WTC11 (cell line): ENCODE data around the gene NNMT. TPM values are rescaled to one million over a fixed set of nuclear protein-coding genes. Genes with fewer than 3 reads are reported as not detected.

Experiments used
- ATAC-seq: fragments of 200-7000 bp; cut with Tn5 transposase; 2 replicates; pipeline ENCODE4 v1.10.0; 2021; ENCODE audit warnings: mild to moderate bottlenecking, moderate library complexity
- CTCF ChIA-PET: fragments of 300-600 bp; sonication (Branson Sonifier 250); formaldehyde crosslinking; loops from one replicate; lab custom pipeline; 2021; ENCODE audit warnings: antibody characterized with exemption; lab: Charles Lee
- POLR2A ChIA-PET: fragments of 350-600 bp; sonication (Branson Sonifier 250); formaldehyde crosslinking; loops from one replicate; lab custom pipeline; 2021; ENCODE audit warnings: antibody characterized with exemption; lab: Charles Lee
- DNase-seq: peaks from one replicate; pipeline ENCODE4 v3.0.0; 2021; ENCODE audit warnings: low spot score
- H3K27ac Mint-ChIP-seq: 2 replicates; pipeline ENCODE4 v1.8.0; 2021; ENCODE audit warnings: mixed read lengths
- H3K27me3 Mint-ChIP-seq: 2 replicates; pipeline ENCODE4 v1.8.0; 2021; ENCODE audit warnings: low read depth, mild to moderate bottlenecking, moderate library complexity, mixed read lengths
- H3K36me3 Mint-ChIP-seq: 2 replicates; pipeline ENCODE4 v1.8.0; 2021; ENCODE audit warnings: mixed read lengths
- H3K4me1 Mint-ChIP-seq: 2 replicates; pipeline ENCODE4 v1.8.0; 2022; ENCODE audit warnings: mixed read lengths
- H3K4me3 Mint-ChIP-seq: 2 replicates; pipeline ENCODE4 v1.8.0; 2021; ENCODE audit warnings: mild to moderate bottlenecking, moderate library complexity, mixed read lengths
- H3K9me3 Mint-ChIP-seq: 2 replicates; pipeline ENCODE4 v1.8.0; 2021; ENCODE audit warnings: mixed read lengths
- ESRRA ChIP-seq: sonication (generic); formaldehyde crosslinking; IDR thresholded peaks from 2 replicates; pipeline ENCODE4 v1.8.1; 2022; ENCODE audit warnings: mild to moderate bottlenecking, missing genetic modification reagents, borderline replicate concordance
- HMGA2 ChIP-seq: fragments of 250-450 bp; sonication (Bioruptor Pico); IDR thresholded peaks from 2 replicates; pipeline ENCODE4 v1.4.0; 2021; ENCODE audit warnings: mild to moderate bottlenecking, moderate library complexity
- MYBL2 ChIP-seq: sonication (generic); formaldehyde crosslinking; IDR thresholded peaks from 2 replicates; pipeline ENCODE4 v1.8.1; 2023; ENCODE audit warnings: mild to moderate bottlenecking, moderate library complexity, missing genetic modification reagents
- NFE2L1 ChIP-seq: sonication (generic); formaldehyde crosslinking; IDR thresholded peaks from 2 replicates; pipeline ENCODE4 v1.8.1; 2023; ENCODE audit warnings: missing genetic modification reagents
- RELA ChIP-seq: sonication (generic); formaldehyde crosslinking; IDR thresholded peaks from 2 replicates; pipeline ENCODE4 v1.8.1; 2022; ENCODE audit warnings: missing genetic modification reagents, mild to moderate bottlenecking, borderline replicate concordance
- SP1 ChIP-seq: sonication (generic); formaldehyde crosslinking; conservative IDR thresholded peaks from 2 replicates; pipeline ENCODE4 v1.8.1; 2022; ENCODE audit warnings: missing genetic modification reagents
- TEAD1 ChIP-seq: sonication (generic); formaldehyde crosslinking; IDR thresholded peaks from 2 replicates; pipeline ENCODE4 v1.8.0; 2022; ENCODE audit warnings: mild to moderate bottlenecking, missing genetic modification reagents
- ZBTB21 ChIP-seq: sonication (generic); formaldehyde crosslinking; IDR thresholded peaks from 2 replicates; pipeline ENCODE4 v1.8.1; 2023; ENCODE audit warnings: mild to moderate bottlenecking, missing genetic modification reagents, borderline replicate concordance
- ZNF232 ChIP-seq: sonication (generic); formaldehyde crosslinking; IDR thresholded peaks from 2 replicates; pipeline ENCODE4 v1.8.0; 2022; ENCODE audit warnings: mild to moderate bottlenecking, missing genetic modification reagents
- ZNF423 ChIP-seq: fragments of 250-450 bp; sonication (Bioruptor Pico); IDR thresholded peaks from 2 replicates; pipeline ENCODE4 v2.1.2; 2022; ENCODE audit warnings: mild to moderate bottlenecking, moderate library complexity
- total RNA-seq: library from RNA; stranded (reverse); gene quantifications from 3 replicates; pipeline ENCODE4 v1.2.3, GENCODE V29; 2021
- TF ChIP-seq, protein P1 (sequence below): sonication (generic); formaldehyde crosslinking; IDR thresholded peaks from 2 replicates; pipeline ENCODE4 v1.8.1; 2023; ENCODE audit warnings: mild to moderate bottlenecking, missing genetic modification reagents, borderline replicate concordance
- TF ChIP-seq, protein P2 (sequence below): sonication (generic); formaldehyde crosslinking; conservative IDR thresholded peaks from 2 replicates; pipeline ENCODE4 v1.8.1; 2023; ENCODE audit warnings: mild to moderate bottlenecking, low read depth, missing genetic modification reagents, moderate library complexity
- TF ChIP-seq, protein P3 (sequence below): fragments of 250-450 bp; sonication (Bioruptor Pico); IDR thresholded peaks from 2 replicates; pipeline ENCODE4 v1.9.0; 2021; ENCODE audit warnings: mild to moderate bottlenecking
- TF ChIP-seq, protein P4 (sequence below): sonication (generic); formaldehyde crosslinking; IDR thresholded peaks from 2 replicates; pipeline ENCODE4 v1.8.0; 2022; ENCODE audit warnings: mild to moderate bottlenecking, missing genetic modification reagents
- TF ChIP-seq, protein P5 (sequence below): sonication (generic); formaldehyde crosslinking; IDR thresholded peaks from 2 replicates; pipeline ENCODE4 v1.8.1; 2023; ENCODE audit warnings: mild to moderate bottlenecking, missing genetic modification reagents, moderate library complexity
- TF ChIP-seq, protein P6 (sequence below): sonication (generic); formaldehyde crosslinking; IDR thresholded peaks from 2 replicates; pipeline ENCODE4 v1.8.0; 2022; ENCODE audit warnings: mild to moderate bottlenecking, missing genetic modification reagents
- TF ChIP-seq, protein P7 (sequence below): sonication (generic); formaldehyde crosslinking; IDR thresholded peaks from 2 replicates; pipeline ENCODE4 v1.8.1; 2022; ENCODE audit warnings: mild to moderate bottlenecking, missing genetic modification reagents, moderate library complexity, borderline replicate concordance

NNMT gene
- total RNA-seq, 1 experiment from 2014 or later = 0.50 TPM

DNA sequence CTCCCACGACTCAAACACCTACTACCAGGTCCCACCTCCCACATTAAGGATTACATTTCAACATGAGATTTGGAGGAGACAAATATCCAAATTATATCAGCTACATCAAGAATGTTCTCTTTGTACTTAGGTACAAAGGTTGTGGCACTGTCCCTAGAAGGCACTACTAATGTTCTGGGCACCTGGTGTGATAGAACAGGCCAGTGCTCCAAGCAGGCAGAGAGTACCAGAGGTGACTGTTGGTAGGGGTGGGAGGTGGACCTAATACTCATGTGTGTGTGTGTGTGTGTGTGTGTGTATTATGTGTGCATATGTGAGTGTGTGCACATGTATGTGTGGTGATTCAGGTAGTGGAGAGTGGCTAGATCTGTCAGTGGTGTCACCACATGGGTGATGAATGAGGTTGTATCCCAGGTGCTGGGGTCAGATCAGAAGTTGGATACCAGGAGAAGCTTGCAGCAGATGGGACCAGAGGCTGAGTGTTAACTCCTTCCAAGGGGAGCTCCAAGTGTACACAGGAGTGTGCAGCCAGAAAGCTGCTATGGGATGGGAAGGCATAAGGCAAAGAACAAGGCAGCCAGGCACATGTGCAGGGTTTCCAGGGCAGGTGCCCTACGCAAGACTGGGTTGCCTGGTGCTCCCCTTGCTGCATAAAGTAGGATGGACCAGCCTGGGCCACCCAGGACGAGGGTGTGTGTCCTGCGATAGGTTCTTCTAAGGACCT is 17.7 kb upstream of the NNMT start (continued):
- TF ChIP-seq, protein P1, sequence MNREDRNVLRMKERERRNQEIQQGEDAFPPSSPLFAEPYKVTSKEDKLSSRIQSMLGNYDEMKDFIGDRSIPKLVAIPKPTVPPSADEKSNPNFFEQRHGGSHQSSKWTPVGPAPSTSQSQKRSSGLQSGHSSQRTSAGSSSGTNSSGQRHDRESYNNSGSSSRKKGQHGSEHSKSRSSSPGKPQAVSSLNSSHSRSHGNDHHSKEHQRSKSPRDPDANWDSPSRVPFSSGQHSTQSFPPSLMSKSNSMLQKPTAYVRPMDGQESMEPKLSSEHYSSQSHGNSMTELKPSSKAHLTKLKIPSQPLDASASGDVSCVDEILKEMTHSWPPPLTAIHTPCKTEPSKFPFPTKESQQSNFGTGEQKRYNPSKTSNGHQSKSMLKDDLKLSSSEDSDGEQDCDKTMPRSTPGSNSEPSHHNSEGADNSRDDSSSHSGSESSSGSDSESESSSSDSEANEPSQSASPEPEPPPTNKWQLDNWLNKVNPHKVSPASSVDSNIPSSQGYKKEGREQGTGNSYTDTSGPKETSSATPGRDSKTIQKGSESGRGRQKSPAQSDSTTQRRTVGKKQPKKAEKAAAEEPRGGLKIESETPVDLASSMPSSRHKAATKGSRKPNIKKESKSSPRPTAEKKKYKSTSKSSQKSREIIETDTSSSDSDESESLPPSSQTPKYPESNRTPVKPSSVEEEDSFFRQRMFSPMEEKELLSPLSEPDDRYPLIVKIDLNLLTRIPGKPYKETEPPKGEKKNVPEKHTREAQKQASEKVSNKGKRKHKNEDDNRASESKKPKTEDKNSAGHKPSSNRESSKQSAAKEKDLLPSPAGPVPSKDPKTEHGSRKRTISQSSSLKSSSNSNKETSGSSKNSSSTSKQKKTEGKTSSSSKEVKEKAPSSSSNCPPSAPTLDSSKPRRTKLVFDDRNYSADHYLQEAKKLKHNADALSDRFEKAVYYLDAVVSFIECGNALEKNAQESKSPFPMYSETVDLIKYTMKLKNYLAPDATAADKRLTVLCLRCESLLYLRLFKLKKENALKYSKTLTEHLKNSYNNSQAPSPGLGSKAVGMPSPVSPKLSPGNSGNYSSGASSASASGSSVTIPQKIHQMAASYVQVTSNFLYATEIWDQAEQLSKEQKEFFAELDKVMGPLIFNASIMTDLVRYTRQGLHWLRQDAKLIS (CRISPR knock-in tag) = no peak
- TF ChIP-seq, protein P2, sequence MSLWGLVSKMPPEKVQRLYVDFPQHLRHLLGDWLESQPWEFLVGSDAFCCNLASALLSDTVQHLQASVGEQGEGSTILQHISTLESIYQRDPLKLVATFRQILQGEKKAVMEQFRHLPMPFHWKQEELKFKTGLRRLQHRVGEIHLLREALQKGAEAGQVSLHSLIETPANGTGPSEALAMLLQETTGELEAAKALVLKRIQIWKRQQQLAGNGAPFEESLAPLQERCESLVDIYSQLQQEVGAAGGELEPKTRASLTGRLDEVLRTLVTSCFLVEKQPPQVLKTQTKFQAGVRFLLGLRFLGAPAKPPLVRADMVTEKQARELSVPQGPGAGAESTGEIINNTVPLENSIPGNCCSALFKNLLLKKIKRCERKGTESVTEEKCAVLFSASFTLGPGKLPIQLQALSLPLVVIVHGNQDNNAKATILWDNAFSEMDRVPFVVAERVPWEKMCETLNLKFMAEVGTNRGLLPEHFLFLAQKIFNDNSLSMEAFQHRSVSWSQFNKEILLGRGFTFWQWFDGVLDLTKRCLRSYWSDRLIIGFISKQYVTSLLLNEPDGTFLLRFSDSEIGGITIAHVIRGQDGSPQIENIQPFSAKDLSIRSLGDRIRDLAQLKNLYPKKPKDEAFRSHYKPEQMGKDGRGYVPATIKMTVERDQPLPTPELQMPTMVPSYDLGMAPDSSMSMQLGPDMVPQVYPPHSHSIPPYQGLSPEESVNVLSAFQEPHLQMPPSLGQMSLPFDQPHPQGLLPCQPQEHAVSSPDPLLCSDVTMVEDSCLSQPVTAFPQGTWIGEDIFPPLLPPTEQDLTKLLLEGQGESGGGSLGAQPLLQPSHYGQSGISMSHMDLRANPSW (CRISPR knock-in tag) = no peak

DNA sequence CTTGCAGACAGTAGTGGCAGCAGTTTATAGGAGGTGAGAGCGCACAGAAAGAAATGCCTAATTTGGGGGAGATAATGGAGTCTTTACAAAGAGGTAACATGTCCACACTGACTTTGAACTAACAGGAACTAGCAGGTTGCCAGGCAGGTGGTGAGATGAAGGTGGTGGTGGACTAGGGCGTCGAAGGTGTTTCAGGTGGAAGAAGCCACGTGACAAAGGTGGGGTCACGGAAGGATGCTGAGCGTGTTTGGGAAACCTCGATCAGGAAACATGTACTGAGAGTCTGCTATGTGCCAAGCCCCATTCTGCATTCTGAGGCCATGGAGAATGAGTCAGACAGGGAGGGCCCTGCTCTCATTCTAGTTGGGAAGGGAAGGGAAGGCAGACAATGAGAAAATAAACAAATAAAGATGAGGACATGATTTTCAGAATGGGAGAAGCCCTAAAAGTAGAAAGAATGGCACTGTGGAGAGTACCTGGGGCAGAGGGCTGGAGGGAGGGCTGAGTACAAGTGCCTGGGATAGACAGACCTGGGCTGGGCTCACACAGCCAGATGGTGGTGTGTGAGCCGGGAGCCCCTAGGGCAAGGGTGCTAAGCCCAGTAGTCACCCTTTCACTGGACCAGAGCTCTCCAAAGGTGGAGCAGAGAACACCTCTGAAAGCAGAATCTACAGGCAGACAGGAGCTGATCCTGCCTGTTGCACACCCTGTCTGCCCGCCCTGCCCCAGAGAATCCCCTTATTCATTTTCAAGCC is 16.2 kb upstream of the NNMT start:
- ChIA-PET CTCF (interaction anchor here (1.1 to 2.4 kb wide), 6 partner anchors 9 to 459 kb away, joined by 3 to 12 read pairs (median 6); no protein-coding TSS in a partner anchor), POLR2A (interaction anchor here (0.9 kb wide), 1 partner anchor 61 kb away, joined by 3 read pairs; no protein-coding TSS in a partner anchor)
- H3K9me3 Mint-ChIP-seq = peaks cover 4% of the 10 kb centered on the region; the same call in 1 of the 2 replicates
- DNase-seq (no peak), ATAC-seq (no peak; the same call in 1 of the 2 replicates)
- no peak overlapping the region for H3K27ac Mint-ChIP-seq
- peaks cover 5% of the 10 kb centered on the region; the same call in 1 of the 2 replicates for H3K4me1 Mint-ChIP-seq
- no peaks in the 10 kb centered on the region for H3K36me3 Mint-ChIP-seq
- TF ChIP-seq, protein P3, sequence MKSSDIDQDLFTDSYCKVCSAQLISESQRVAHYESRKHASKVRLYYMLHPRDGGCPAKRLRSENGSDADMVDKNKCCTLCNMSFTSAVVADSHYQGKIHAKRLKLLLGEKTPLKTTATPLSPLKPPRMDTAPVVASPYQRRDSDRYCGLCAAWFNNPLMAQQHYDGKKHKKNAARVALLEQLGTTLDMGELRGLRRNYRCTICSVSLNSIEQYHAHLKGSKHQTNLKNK (CRISPR knock-in tag) = no peak
- TF ChIP-seq ZNF232 = no peak
- no peak for TF ChIP-seq TEAD1 (CRISPR knock-in tag)
- no peaks in the 10 kb centered on the region; the same call in 1 of the 2 replicates for H3K27me3 Mint-ChIP-seq
- no peak overlapping the region for H3K4me3 Mint-ChIP-seq

DNA sequence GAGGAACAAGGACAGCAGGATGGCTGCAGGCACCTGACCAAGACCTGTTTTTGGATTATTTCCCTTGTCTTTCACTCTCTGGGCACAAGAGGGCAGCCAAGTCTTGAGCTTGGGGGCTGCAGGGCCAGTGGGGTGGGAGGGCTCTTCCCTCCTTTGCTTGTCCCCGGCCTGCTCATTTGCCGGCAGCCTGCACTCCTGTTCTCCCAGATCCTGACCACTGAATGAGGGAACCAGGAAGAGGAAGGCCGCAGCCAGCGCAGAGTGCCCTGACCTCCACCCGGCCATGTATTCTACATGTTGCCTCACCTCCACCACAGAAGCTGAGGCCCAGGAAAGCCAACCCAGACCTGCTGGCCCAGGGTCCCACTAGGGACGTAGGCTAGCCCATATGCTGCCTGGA is 15.5 kb upstream of the NNMT start:
- Mint-ChIP-seq H3K9me3 (peaks cover 4% of the 10 kb centered on the region; the same call in 1 of the 2 replicates), H3K27me3 (no peaks in the 10 kb centered on the region; the same call in 1 of the 2 replicates), H3K4me3 (no peak overlapping the region), H3K36me3 (no peaks in the 10 kb centered on the region), H3K4me1 (peaks cover 9% of the 10 kb centered on the region; the same call in 1 of the 2 replicates), H3K27ac (no peak overlapping the region)
- CTCF ChIA-PET = interaction anchor here (0.5 to 2.4 kb wide), 15 partner anchors 9 to 458 kb away, joined by 3 to 12 read pairs (median 4); no protein-coding TSS in a partner anchor
- DNase-seq (peak; percentile 77), ATAC-seq (peak; percentile 98)
- POLR2A ChIA-PET = interaction anchor here (0.6 to 0.9 kb wide), 2 partner anchors 10 to 61 kb away, joined by 3 read pairs; no protein-coding TSS in a partner anchor
- TF ChIP-seq, protein P4, sequence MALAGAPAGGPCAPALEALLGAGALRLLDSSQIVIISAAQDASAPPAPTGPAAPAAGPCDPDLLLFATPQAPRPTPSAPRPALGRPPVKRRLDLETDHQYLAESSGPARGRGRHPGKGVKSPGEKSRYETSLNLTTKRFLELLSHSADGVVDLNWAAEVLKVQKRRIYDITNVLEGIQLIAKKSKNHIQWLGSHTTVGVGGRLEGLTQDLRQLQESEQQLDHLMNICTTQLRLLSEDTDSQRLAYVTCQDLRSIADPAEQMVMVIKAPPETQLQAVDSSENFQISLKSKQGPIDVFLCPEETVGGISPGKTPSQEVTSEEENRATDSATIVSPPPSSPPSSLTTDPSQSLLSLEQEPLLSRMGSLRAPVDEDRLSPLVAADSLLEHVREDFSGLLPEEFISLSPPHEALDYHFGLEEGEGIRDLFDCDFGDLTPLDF (CRISPR knock-in tag) = no peak
- TF ChIP-seq ZBTB21 (CRISPR knock-in tag) (no peak), HMGA2 (CRISPR knock-in tag) (no peak), MYBL2 (CRISPR knock-in tag) (no peak), ZNF423 (no peak), ESRRA (no peak), RELA (CRISPR knock-in tag) (no peak), NFE2L1 (CRISPR knock-in tag) (no peak), SP1 (CRISPR knock-in tag) (no peak)
- TF ChIP-seq, protein P5, sequence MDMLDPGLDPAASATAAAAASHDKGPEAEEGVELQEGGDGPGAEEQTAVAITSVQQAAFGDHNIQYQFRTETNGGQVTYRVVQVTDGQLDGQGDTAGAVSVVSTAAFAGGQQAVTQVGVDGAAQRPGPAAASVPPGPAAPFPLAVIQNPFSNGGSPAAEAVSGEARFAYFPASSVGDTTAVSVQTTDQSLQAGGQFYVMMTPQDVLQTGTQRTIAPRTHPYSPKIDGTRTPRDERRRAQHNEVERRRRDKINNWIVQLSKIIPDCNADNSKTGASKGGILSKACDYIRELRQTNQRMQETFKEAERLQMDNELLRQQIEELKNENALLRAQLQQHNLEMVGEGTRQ (CRISPR knock-in tag) = peak; percentile 37; the same call in 1 of the 2 replicates
- TF ChIP-seq, protein P6, sequence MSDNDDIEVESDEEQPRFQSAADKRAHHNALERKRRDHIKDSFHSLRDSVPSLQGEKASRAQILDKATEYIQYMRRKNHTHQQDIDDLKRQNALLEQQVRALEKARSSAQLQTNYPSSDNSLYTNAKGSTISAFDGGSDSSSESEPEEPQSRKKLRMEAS (CRISPR knock-in tag) = peak; percentile 46; the same call in 1 of the 2 replicates
- TF ChIP-seq, protein P7, sequence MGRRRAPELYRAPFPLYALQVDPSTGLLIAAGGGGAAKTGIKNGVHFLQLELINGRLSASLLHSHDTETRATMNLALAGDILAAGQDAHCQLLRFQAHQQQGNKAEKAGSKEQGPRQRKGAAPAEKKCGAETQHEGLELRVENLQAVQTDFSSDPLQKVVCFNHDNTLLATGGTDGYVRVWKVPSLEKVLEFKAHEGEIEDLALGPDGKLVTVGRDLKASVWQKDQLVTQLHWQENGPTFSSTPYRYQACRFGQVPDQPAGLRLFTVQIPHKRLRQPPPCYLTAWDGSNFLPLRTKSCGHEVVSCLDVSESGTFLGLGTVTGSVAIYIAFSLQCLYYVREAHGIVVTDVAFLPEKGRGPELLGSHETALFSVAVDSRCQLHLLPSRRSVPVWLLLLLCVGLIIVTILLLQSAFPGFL (CRISPR knock-in tag) = no peak
- TF ChIP-seq, protein P3 (CRISPR knock-in tag) = no peak
